GM12878 (cell line): ENCODE measurements around the gene CSRNP2. TPM values are rescaled to one million over a fixed set of nuclear protein-coding genes. Genes with fewer than 3 reads are reported as not detected.

Experiments
- BCL11A ChIP-seq: IDR thresholded peaks from 2 replicates; pipeline ENCODE4 v1.6.1; 2011; ENCODE audit warnings: low read depth, low read length
- BHLHE40 ChIP-seq, 2 experiments: fragments of 450-650 bp in 1 of 2; IDR thresholded peaks; 2 replicates each; pipeline ENCODE4 v1.6.1; 2011 to 2017; ENCODE audit warnings: low read depth in 2 of 2, borderline replicate concordance in 1 of 2, improper control_type of control experiment in 1 of 2, low read length in 1 of 2, mild to moderate bottlenecking in 1 of 2
- BRCA1 ChIP-seq: IDR thresholded peaks from 2 replicates; pipeline ENCODE4 v1.6.1; 2011; ENCODE audit warnings: low read depth, low read length, improper control_type of control experiment
- CBFB ChIP-seq: IDR thresholded peaks from 2 replicates; pipeline ENCODE4 v1.6.1; 2016; ENCODE audit warnings: antibody characterized with exemption, low read depth
- FOXM1 ChIP-seq: IDR thresholded peaks from 2 replicates; pipeline ENCODE4 v1.6.1; 2012; ENCODE audit warnings: low read depth, mild to moderate bottlenecking, inconsistent platforms, low read length, moderate library complexity
- HCFC1 ChIP-seq: fragments of 150-350 bp; IDR thresholded peaks from 2 replicates; pipeline ENCODE4 v1.6.1; 2014; ENCODE audit warnings: low read length
- HDAC2 ChIP-seq: fragments of 200-600 bp; sonication (generic); IDR thresholded peaks from 2 replicates; pipeline ENCODE4 v1.6.1; 2017
- JUNB ChIP-seq: IDR thresholded peaks from 2 replicates; pipeline ENCODE4 v1.6.1; 2016; ENCODE audit warnings: antibody characterized with exemption, mild to moderate bottlenecking
- JUND ChIP-seq: IDR thresholded peaks from 2 replicates; pipeline ENCODE4 v1.6.1; 2012; ENCODE audit warnings: low read depth, mild to moderate bottlenecking, low read length, improper control_type of control experiment, moderate library complexity
- MXI1 ChIP-seq: fragments of 150-350 bp; IDR thresholded peaks from 2 replicates; pipeline ENCODE4 v1.6.1; 2011; ENCODE audit warnings: low read depth, mild to moderate bottlenecking, inconsistent platforms, low read length, improper control_type of control experiment
- NBN ChIP-seq: fragments of 450-650 bp; IDR thresholded peaks from 2 replicates; pipeline ENCODE4 v1.6.1; 2016
- PML ChIP-seq: IDR thresholded peaks from 2 replicates; pipeline ENCODE4 v1.6.1; 2012; ENCODE audit warnings: low read length, inconsistent platforms
- RAD51 ChIP-seq: fragments of 450-650 bp; IDR thresholded peaks from 2 replicates; pipeline ENCODE4 v1.6.1; 2016; ENCODE audit warnings: moderate library complexity, mild to moderate bottlenecking, inconsistent platforms
- RB1 ChIP-seq: fragments of 450-650 bp; formaldehyde crosslinking; IDR thresholded peaks from 2 replicates; pipeline ENCODE4 v1.6.1; 2017; ENCODE audit warnings: mild to moderate bottlenecking, borderline replicate concordance
- RFX5 ChIP-seq: IDR thresholded peaks from 2 replicates; pipeline ENCODE4 v1.6.1; 2011; ENCODE audit warnings: low read depth, low read length, improper control_type of control experiment
- RUNX3 ChIP-seq: IDR thresholded peaks from 2 replicates; pipeline ENCODE4 v1.6.1; 2012; ENCODE audit warnings: low read length, inconsistent platforms
- SMAD1 ChIP-seq: fragments of 450-650 bp; IDR thresholded peaks from 2 replicates; pipeline ENCODE4 v1.6.1; 2018; ENCODE audit warnings: mild to moderate bottlenecking, low read depth; ENCODE audit not compliant: partially characterized antibody
- STAT3 ChIP-seq: IDR thresholded peaks from 2 replicates; pipeline ENCODE4 v1.6.1; 2011; ENCODE audit warnings: low read depth, low read length, improper control_type of control experiment
- ZNF207 ChIP-seq: fragments of 450-650 bp; IDR thresholded peaks from 2 replicates; pipeline ENCODE4 v1.6.1; 2014; ENCODE audit warnings: antibody characterized with exemption, mild to moderate bottlenecking, borderline replicate concordance
- ZNF274 ChIP-seq: IDR thresholded peaks from one replicate; pipeline ENCODE4 v1.8.0; 2011; ENCODE audit not compliant: insufficient read length, insufficient read depth
- polyA plus RNA-seq, 11 experiments: library from polyadenylated mRNA; depleted of rRNA in 4 of 11; unstranded in 6 of 11; stranded (reverse) in 5 of 11; fragments of >200 nt; fragmentation: Nextera tagmentation in 4 of 11; fragmentation: Illumina TruSeq in 1 of 11; extraction: Ambion mirVana in 4 of 11; extraction: Trizol in 1 of 11; gene quantifications; 1 replicate in 1 of 11; 2 replicates in 10 of 11; pipeline versions ENCODE4 v1.2.1 to v1.2.3, GENCODE V29; 2011 to 2016; ENCODE audit warnings: inconsistent platforms in 2 of 11, missing spikeins in 2 of 11, low read depth in 1 of 11
- total RNA-seq, 4 experiments: library from RNA; depleted of rRNA in 3 of 4; stranded (reverse); fragments of >200 nt in 3 of 4; fragmentation: Illumina TruSeq in 1 of 4; extraction: Trizol in 1 of 4; gene quantifications; 2 replicates each; pipeline versions ENCODE4 v1.2.1 to v1.2.3, GENCODE V29; 2013 to 2021
- TF ChIP-seq, protein P1 (sequence below): IDR thresholded peaks from 2 replicates; pipeline ENCODE4 v1.6.1; 2012; ENCODE audit warnings: low read depth, low read length, improper control_type of control experiment
- TF ChIP-seq, protein P2 (sequence below): IDR thresholded peaks from 2 replicates; pipeline ENCODE4 v1.6.1; 2011; ENCODE audit warnings: mild to moderate bottlenecking, low read depth, low read length, moderate library complexity; ENCODE audit not compliant: insufficient replicate concordance
- TF ChIP-seq, protein P3 (sequence below), 3 experiments: IDR thresholded peaks in 2 of 3; conservative IDR thresholded peaks in 1 of 3; 2 replicates each; pipeline ENCODE4 v1.5.1; 2011; ENCODE audit warnings: low read depth in 3 of 3, low read length in 3 of 3, mild to moderate bottlenecking in 3 of 3, control low read depth in 2 of 3, moderate library complexity in 2 of 3, inconsistent platforms in 1 of 3, mixed read lengths in 1 of 3; ENCODE audit not compliant: control insufficient read depth in 2 of 3, insufficient read depth in 1 of 3; ENCODE audit errors: extremely low read depth in 1 of 3
- TF ChIP-seq, protein P4 (sequence below): fragments of 450-650 bp; IDR thresholded peaks from 2 replicates; pipeline ENCODE4 v1.6.1; 2017; ENCODE audit warnings: mild to moderate bottlenecking, moderate library complexity

The CSRNP2 gene
- total and polyA plus RNA-seq, 10 of the 15 experiments (the other 5 are each of a cell fraction or from before 2014, with no cell fraction given), result 1.2 to 12.1 (median 6.3) TPM

DNA sequence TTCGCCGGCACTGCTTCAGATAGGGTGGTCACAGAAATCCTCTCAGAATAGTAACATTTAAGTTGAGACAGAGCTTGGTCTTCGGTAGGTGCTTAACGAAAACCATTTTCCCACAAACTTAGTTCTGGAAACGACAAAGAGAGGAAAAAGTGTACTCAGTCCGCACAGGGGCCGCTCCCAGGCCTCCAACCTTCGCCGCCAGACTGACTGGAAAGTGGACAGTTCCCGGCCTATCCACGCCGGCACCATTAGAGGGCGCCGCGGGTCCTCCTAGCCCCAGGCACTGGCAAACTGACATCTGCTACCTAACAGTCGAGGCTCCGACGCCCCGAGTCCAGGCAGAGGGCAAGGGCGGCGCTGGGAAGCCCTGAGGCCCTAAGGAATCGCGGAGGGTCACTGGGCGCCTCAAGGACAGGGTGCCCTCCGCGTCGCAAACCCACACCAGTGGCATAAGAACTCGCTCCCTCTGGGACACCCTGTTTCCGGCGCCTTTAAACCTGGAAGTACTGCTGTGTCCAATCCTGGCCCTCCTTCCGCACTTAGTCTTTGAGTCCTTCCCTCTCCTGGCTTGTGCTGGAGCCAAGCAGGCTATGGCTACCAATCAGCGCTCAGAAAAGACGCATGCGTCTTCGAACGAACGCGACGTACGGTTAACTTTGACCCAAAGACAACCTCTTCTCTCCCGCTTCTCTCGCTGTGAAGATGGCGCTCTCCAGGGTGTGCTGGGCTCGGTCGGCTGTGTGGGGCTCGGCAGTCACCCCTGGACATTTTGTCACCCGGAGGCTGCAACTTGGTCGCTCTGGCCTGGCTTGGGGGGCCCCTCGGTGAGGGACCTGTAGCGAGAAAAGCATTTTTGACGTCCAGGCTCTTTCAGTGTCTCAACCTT lies 35.5 kb downstream of the CSRNP2 start, which contains the start of gene LETMD1 (continued):
- TF ChIP-seq, protein P1, sequence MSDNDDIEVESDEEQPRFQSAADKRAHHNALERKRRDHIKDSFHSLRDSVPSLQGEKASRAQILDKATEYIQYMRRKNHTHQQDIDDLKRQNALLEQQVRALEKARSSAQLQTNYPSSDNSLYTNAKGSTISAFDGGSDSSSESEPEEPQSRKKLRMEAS, result peak; percentile 71; the same call in 1 of the 2 replicates
- TF ChIP-seq, protein P2, sequence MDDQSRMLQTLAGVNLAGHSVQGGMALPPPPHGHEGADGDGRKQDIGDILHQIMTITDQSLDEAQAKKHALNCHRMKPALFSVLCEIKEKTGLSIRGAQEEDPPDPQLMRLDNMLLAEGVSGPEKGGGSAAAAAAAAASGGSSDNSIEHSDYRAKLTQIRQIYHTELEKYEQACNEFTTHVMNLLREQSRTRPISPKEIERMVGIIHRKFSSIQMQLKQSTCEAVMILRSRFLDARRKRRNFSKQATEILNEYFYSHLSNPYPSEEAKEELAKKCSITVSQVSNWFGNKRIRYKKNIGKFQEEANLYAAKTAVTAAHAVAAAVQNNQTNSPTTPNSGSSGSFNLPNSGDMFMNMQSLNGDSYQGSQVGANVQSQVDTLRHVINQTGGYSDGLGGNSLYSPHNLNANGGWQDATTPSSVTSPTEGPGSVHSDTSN, result no peak
- no peak for TF ChIP-seq SMAD1
- TF ChIP-seq, protein P3, sequence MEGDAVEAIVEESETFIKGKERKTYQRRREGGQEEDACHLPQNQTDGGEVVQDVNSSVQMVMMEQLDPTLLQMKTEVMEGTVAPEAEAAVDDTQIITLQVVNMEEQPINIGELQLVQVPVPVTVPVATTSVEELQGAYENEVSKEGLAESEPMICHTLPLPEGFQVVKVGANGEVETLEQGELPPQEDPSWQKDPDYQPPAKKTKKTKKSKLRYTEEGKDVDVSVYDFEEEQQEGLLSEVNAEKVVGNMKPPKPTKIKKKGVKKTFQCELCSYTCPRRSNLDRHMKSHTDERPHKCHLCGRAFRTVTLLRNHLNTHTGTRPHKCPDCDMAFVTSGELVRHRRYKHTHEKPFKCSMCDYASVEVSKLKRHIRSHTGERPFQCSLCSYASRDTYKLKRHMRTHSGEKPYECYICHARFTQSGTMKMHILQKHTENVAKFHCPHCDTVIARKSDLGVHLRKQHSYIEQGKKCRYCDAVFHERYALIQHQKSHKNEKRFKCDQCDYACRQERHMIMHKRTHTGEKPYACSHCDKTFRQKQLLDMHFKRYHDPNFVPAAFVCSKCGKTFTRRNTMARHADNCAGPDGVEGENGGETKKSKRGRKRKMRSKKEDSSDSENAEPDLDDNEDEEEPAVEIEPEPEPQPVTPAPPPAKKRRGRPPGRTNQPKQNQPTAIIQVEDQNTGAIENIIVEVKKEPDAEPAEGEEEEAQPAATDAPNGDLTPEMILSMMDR (IDR thresholded peaks at IDR 0.05 in 2 of 3, conservative IDR thresholded peaks at IDR 0.05 in 1 of 3; ENCODE audit: control insufficient read depth in 2 of 3, extremely low read depth in 1 of 3, insufficient read depth in 1 of 3, low read depth in 3 of 3, low read length in 3 of 3), result peak; percentile 92 to 97 (median 94)
- peak; percentile 33; the same call in 1 of the 2 replicates for TF ChIP-seq HCFC1
- peak; percentile 90; the same call in 1 of the 2 replicates for TF ChIP-seq ZNF207
- TF ChIP-seq RAD51, result no peak
- no peak for TF ChIP-seq ZNF274
- TF ChIP-seq CBFB, result peak; percentile 62; the same call in 1 of the 2 replicates
- TF ChIP-seq JUND, result no peak; the same call in 1 of the 2 replicates
- TF ChIP-seq STAT3, result no peak
- TF ChIP-seq PML, result peak; percentile 89
- TF ChIP-seq, protein P4, sequence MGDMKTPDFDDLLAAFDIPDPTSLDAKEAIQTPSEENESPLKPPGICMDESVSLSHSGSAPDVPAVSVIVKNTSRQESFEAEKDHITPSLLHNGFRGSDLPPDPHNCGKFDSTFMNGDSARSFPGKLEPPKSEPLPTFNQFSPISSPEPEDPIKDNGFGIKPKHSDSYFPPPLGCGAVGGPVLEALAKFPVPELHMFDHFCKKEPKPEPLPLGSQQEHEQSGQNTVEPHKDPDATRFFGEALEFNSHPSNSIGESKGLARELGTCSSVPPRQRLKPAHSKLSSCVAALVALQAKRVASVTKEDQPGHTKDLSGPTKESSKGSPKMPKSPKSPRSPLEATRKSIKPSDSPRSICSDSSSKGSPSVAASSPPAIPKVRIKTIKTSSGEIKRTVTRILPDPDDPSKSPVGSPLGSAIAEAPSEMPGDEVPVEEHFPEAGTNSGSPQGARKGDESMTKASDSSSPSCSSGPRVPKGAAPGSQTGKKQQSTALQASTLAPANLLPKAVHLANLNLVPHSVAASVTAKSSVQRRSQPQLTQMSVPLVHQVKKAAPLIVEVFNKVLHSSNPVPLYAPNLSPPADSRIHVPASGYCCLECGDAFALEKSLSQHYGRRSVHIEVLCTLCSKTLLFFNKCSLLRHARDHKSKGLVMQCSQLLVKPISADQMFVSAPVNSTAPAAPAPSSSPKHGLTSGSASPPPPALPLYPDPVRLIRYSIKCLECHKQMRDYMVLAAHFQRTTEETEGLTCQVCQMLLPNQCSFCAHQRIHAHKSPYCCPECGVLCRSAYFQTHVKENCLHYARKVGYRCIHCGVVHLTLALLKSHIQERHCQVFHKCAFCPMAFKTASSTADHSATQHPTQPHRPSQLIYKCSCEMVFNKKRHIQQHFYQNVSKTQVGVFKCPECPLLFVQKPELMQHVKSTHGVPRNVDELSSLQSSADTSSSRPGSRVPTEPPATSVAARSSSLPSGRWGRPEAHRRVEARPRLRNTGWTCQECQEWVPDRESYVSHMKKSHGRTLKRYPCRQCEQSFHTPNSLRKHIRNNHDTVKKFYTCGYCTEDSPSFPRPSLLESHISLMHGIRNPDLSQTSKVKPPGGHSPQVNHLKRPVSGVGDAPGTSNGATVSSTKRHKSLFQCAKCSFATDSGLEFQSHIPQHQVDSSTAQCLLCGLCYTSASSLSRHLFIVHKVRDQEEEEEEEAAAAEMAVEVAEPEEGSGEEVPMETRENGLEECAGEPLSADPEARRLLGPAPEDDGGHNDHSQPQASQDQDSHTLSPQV, result no peak
- TF ChIP-seq RUNX3, result 0 out of 2 replicates have a peak, but pooled peaks have one; percentile 8
- TF ChIP-seq NBN, result peak; percentile 92
- no peak for TF ChIP-seq FOXM1
- no peak for TF ChIP-seq BRCA1
- TF ChIP-seq HDAC2, result no peak
- 0 out of 2 replicates have a peak, but pooled peaks have one; percentile 56 for TF ChIP-seq RFX5
- TF ChIP-seq BCL11A, result no peak
- TF ChIP-seq JUNB, result no peak
- TF ChIP-seq BHLHE40 (IDR thresholded peaks at IDR 0.05; ENCODE audit: borderline replicate concordance in 1 of 2, low read depth in 2 of 2, low read length in 1 of 2), result peak; percentile 41 to 47; a peak in 1 of 4 replicates
- peak; percentile 47 for TF ChIP-seq MXI1
- TF ChIP-seq RB1, result peak; percentile 70; the same call in 1 of the 2 replicates
